SK-N-MC (cell line): ENCODE data around the gene UBXN6.

Source experiments
- DNase-seq: peaks from one replicate; pipeline ENCODE4 v3.0.0-alpha.2; 2011; ENCODE audit warnings: low read depth, low spot score
- H3K27ac ChIP-seq: fragments of 200-600 bp; sonication (generic); 2 replicates; pipeline ENCODE4 v1.5.1; 2016; ENCODE audit warnings: mixed run types
- H3K36me3 ChIP-seq: fragments of 200-600 bp; sonication (generic); 2 replicates; pipeline ENCODE4 v1.6.1; 2017; ENCODE audit warnings: antibody characterized with exemption, low read length, mixed read lengths; ENCODE audit not compliant: insufficient read depth
- H3K4me3 ChIP-seq: fragments of 200-600 bp; sonication (generic); 2 replicates; pipeline ENCODE4 v1.5.1; 2016
- H3K9ac ChIP-seq: fragments of 200-600 bp; sonication (generic); 2 replicates; pipeline ENCODE4 v1.8.0; 2017; ENCODE audit warnings: mixed run types, mixed read lengths; ENCODE audit not compliant: insufficient read length
- H3K9me3 ChIP-seq: fragments of 200-600 bp; sonication (generic); 2 replicates; pipeline ENCODE4 v1.6.1; 2017; ENCODE audit warnings: low read depth, mild to moderate bottlenecking, antibody characterized with exemption, low read length, moderate library complexity, mixed read lengths
- EZH2 ChIP-seq: fragments of 200-600 bp; sonication (generic); IDR thresholded peaks from one replicate; pipeline ENCODE4 v1.6.1; 2017; ENCODE audit warnings: antibody characterized with exemption
- FOXP2 ChIP-seq: optimal IDR thresholded peaks from 2 replicates; pipeline ENCODE3; 2011; ENCODE audit warnings: mild to moderate bottlenecking, moderate library complexity; ENCODE audit not compliant: insufficient read depth; ENCODE audit errors: extremely low read length, control extremely low read depth
- POLR2AphosphoS5 ChIP-seq: IDR thresholded peaks from 2 replicates; pipeline ENCODE4 v1.6.1; 2012; ENCODE audit warnings: mild to moderate bottlenecking, low read depth, low read length, borderline replicate concordance

The UBXN6 gene

GRCh38 chr19:4441994-4442818 lies 15.4 kb downstream of the UBXN6 start:
- H3K36me3 ChIP-seq = peaks cover 30% of the 10 kb centered on the region; the same call in 1 of the 2 replicates
- no peak for DNase-seq
- no peak overlapping the region for H3K9ac ChIP-seq

GRCh38 chr19:4439243-4439642 lies 18.4 kb downstream of the UBXN6 start:
- TF ChIP-seq FOXP2 (no peak), POLR2AphosphoS5 (no peak), EZH2 (no peak)
- Histone ChIP-seq H3K27ac (no peak overlapping the region), H3K36me3 (peaks cover 49% of the 10 kb centered on the region), H3K9me3 (no peaks in the 10 kb centered on the region), H3K4me3 (no peak overlapping the region), H3K9ac (no peak overlapping the region)
- DNase-seq = no peak

More at GRCh38 chr19:4441994-4442818, 15.4 kb downstream of the UBXN6 start:
- no peak overlapping the region for H3K27ac ChIP-seq
- TF ChIP-seq EZH2 (no peak), POLR2AphosphoS5 (peak; percentile 17; the same call in 1 of the 2 replicates)
- H3K9me3 ChIP-seq = no peaks in the 10 kb centered on the region
- no peak overlapping the region for H3K4me3 ChIP-seq

GRCh38 chr19:4437103-4437502 lies 20.5 kb downstream of the UBXN6 start:
- no peak overlapping the region for H3K27ac ChIP-seq
- DNase-seq = no peak
- peaks cover 70% of the 10 kb centered on the region for H3K36me3 ChIP-seq

GRCh38 chr19:4436231-4436630 lies 21.4 kb downstream of the UBXN6 start:
- H3K36me3 ChIP-seq = peaks cover 79% of the 10 kb centered on the region

More at GRCh38 chr19:4437103-4437502, 20.5 kb downstream of the UBXN6 start:
- TF ChIP-seq POLR2AphosphoS5 (no peak), FOXP2 (no peak), EZH2 (no peak)
- Histone ChIP-seq H3K9ac (no peak overlapping the region), H3K4me3 (no peak overlapping the region), H3K9me3 (no peaks in the 10 kb centered on the region)

GRCh38 chr19:4434391-4434790 lies 23.2 kb downstream of the UBXN6 start:
- no peak for TF ChIP-seq POLR2AphosphoS5
- TF ChIP-seq FOXP2 = no peak
- TF ChIP-seq EZH2 = no peak
- Histone ChIP-seq H3K9ac (no peak overlapping the region), H3K9me3 (no peaks in the 10 kb centered on the region), H3K36me3 (peaks cover 84% of the 10 kb centered on the region), H3K4me3 (no peak overlapping the region), H3K27ac (no peak overlapping the region)
- no peak for DNase-seq

More at GRCh38 chr19:4436231-4436630, 21.4 kb downstream of the UBXN6 start:
- no peaks in the 10 kb centered on the region for H3K9me3 ChIP-seq
- no peak for DNase-seq
- no peak overlapping the region for H3K9ac ChIP-seq
- no peak overlapping the region for H3K27ac ChIP-seq
- no peak for TF ChIP-seq POLR2AphosphoS5
- no peak for TF ChIP-seq FOXP2
- TF ChIP-seq EZH2 = no peak
- H3K4me3 ChIP-seq = no peak overlapping the region

GRCh38 chr19:4432918-4433506 lies 24.6 kb downstream of the UBXN6 start:
- Histone ChIP-seq H3K9me3 (no peaks in the 10 kb centered on the region), H3K4me3 (no peak overlapping the region), H3K27ac (no peak overlapping the region), H3K36me3 (peaks cover 89% of the 10 kb centered on the region), H3K9ac (no peak overlapping the region)
- TF ChIP-seq POLR2AphosphoS5 (no peak), FOXP2 (no peak), EZH2 (no peak)
- no peak for DNase-seq

GRCh38 chr19:4431808-4432674 lies 25.6 kb downstream of the UBXN6 start:
- peaks cover 84% of the 10 kb centered on the region for H3K36me3 ChIP-seq
- H3K9ac ChIP-seq = no peak overlapping the region
- no peak for TF ChIP-seq EZH2
- TF ChIP-seq POLR2AphosphoS5 = no peak
- no peak for TF ChIP-seq FOXP2
- no peak overlapping the region for H3K4me3 ChIP-seq
- DNase-seq = no peak
- H3K9me3 ChIP-seq = no peaks in the 10 kb centered on the region
- H3K27ac ChIP-seq = no peak overlapping the region

GRCh38 chr19:4431296-4431695 lies 26.3 kb downstream of the UBXN6 start:
- Histone ChIP-seq H3K9ac (no peak overlapping the region), H3K4me3 (no peak overlapping the region), H3K9me3 (no peaks in the 10 kb centered on the region), H3K27ac (no peak overlapping the region), H3K36me3 (peaks cover 76% of the 10 kb centered on the region)
- TF ChIP-seq POLR2AphosphoS5 (no peak), EZH2 (no peak), FOXP2 (no peak)
- DNase-seq = no peak
